Effector CD4-positive, alpha-beta T cell (primary cell): ENCODE data around the gene ABCF2.

Source experiments
- DNase-seq: peaks from one replicate; pipeline ENCODE4 v3.0.0-alpha.2; 2020

The ABCF2 gene

GRCh38 chr7:151252561-151252835 is 25.5 kb upstream of the ABCF2 start:
- no peak for DNase-seq

GRCh38 chr7:151251689-151252560 is 24.9 kb upstream of the ABCF2 start:
- no peak for DNase-seq

GRCh38 chr7:151251328-151251688 is 24.3 kb upstream of the ABCF2 start:
- no peak for DNase-seq

GRCh38 chr7:151250181-151251132 is 23.5 kb upstream of the ABCF2 start:
- DNase-seq, result no peak

GRCh38 chr7:151249732-151250072 is 22.7 kb upstream of the ABCF2 start:
- DNase-seq, result no peak

DNA sequence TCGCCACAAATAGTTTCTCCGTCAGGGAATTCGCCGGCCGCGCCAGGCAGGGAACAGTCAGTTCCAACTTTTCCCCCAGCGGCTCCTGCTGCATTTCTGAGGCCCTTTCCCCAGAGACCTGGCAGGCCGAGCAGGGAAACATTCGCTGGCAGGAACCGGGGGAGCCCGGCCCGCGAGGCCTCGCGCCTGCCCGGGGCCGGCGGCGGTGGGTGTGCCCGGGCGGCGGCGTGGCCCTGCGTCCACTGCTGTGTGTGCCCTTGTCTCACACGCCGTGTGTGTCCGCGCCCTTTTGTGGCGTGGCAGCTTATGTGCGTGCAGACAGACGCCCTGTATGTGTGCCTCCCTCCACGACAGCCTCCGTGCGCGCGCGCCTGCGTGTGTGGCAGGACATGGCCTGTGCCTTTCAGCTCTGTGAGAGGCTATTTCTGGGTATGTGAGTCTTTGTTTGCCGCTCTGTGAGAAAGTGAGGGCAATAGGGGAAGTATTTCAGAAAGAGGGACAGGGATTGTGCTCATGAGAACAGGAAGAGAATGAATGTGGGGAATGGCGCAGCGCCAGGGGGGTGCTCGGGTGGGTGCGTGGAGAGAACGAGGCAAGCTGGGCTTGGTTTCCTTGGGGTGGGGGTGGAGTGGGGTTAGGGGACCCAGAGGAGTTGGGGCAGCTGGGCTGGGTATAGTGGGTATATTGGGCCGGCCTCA is 22.2 kb upstream of the ABCF2 start:
- no peak for DNase-seq

- no peak for DNase-seq
Measured at GRCh38 chr7:151248346-151249033, 21.5 kb upstream of the ABCF2 start, which contains the start of gene SMARCD3. TSS of gene SMARCD3 (minus strand) at chr7:151248694. CDS start at chr7:151248562, 132 bp downstream.

GRCh38 chr7:151247611-151248345 is 20.8 kb upstream of the ABCF2 start:
- no peak for DNase-seq

GRCh38 chr7:151246851-151247580 is 20.0 kb upstream of the ABCF2 start:
- DNase-seq, result no peak

GRCh38 chr7:151246102-151246850 is 19.3 kb upstream of the ABCF2 start:
- DNase-seq, result no peak

GRCh38 chr7:151245360-151246101 is 18.5 kb upstream of the ABCF2 start:
- peak; percentile 64 for DNase-seq

- no peak for DNase-seq
Measured at GRCh38 chr7:151244841-151245346, 17.9 kb upstream of the ABCF2 start.

- peak; percentile 46 for DNase-seq
Measured at GRCh38 chr7:151244196-151244840, 17.3 kb upstream of the ABCF2 start.

DNA sequence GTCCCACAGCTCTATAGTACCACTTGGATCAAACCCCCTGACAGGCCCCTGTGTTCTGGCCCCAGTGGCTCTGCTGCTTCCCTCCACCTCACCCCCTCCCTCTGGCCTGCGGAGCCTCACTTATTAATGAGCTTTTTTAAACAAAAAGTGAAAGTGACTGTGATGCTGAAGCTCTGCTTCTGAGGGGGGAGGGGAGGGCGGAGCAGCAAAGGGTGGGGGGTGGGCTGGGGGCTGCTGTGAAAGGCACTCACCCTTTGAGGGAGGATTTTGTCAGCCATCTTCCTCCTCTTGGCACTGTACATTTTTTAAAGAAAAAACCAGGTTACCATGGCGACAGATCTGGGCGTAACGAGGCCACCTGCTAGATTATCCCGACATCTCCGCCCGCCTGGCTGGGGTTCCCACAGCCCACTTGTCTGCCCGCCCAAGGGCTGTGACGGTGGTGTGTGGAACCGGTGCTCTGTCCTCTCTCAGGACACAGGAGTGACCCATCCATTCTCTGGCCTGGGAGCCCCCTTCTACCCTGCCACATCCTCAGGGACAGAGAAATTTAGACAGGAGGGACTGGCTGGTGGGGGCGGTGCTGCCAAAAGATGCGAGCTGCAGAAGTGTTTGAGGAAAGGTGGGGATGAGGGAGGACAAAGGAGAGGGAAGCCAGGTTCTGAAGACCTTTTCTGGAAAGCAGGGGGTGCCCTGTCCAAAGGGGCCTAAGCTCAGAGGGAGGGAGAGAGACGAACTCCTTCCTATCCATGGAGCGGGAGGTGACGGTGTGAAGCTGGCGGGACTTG is 16.6 kb upstream of the ABCF2 start:
- peak; percentile 31 for DNase-seq

DNA sequence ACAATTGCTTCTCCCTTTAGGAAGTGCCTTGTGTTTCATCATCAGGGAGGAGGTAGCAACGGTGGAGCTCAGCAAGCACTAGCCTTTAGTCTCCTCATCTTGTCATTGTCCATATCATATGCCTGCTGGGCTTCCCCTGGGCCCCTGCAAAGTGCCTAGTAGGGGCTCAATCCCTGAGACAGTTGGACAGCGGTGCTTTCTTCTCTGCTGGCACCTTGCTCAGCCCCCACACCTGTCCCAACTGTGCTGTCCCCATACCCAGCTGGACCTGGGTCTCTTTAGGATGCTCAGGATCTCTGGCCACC is 16.0 kb upstream of the ABCF2 start:
- no peak for DNase-seq

DNA sequence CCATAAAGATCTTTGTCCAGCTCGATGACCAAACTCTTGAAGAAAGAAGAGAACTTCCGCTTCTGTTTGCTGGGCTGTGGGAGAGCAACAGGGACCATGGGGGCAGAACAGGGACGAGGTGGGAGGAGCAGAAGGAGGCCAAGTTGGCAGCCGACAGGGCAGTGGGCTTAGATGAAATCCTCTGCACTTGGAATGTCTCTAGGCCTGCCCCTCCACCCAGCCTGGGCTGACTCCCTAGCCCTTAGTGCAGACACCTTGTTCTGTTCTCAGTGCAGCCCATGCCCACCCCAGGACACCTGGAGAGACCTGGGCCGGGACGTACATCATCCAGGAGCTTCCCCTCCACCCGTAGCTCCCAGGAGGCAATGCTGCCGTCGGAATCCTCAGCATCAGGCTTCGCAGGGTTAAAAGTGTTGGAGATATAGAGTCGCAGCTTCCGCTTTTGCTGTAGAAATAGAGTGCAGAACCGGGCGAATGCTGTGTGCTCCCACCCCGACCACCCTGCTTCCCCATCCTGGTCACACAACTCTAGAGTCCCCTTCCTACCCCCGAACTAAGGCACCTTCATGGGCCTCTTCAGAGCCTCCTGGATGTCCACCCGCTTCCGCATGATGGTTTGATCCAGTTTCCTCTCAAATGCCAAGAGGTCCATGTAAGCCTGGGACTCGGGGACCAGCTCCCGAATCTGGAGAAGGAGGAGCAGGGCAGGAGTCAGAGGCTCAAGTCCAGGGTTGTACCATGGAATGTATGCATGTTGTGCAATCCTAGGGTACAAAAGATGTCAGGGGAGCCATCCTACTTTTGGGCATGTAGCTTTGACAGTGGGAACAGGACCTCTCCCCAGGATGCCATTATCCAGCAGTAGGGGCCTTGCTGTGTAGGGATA is 15.4 kb upstream of the ABCF2 start:
- no peak for DNase-seq

DNA sequence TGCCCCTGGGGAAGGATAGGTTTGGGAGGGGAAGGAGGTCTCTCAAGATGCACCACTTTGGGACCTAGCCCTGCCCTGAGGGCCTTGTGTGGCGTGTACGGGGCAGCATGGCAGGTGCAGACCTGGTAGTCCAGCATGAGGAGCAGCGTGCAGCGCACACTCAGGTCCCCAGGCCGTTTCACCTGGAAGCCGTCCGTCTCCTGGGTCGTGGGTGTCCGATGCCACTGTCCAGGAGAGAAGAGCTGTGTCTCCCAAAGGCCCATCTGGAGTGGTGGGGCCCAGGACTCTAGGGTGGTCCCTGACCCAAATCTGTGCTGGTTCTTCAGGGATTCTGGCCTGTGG is 14.7 kb upstream of the ABCF2 start:
- DNase-seq, result no peak
